ENCODE results near the gene PSMD14. TPM values are rescaled to one million over a fixed set of nuclear protein-coding genes. Genes with fewer than 3 reads are reported as not detected.

Gene PSMD14
- total and polyA plus RNA-seq, 2 of the 8 experiments (the other 6 are each of a cell fraction or from before 2014, with no cell fraction given): 53.9 to 88.7 TPM

DNA sequence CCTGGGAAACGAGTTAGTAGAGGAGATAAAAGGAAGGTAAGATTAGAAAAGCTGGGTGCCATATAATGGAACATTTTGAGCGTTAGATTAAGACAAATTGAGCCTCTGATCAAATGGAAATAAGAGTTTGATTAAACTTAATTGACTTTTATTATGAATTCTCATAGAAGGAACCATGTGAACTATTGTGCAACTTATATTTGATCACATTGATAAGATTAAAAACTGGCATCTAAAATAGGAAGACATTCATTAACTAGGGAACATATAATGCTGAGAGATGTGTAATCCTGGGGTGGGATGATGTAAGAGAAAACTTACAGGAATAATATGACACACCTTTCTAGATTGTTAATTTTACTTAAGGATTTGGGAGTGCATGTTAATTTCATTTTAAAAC, 130.4 kb downstream of the PSMD14 start (continued):
- TF ChIP-seq SIN3A (conservative IDR thresholded peaks at IDR 0.05 in 1 of 2, IDR thresholded peaks at IDR 0.05 in 1 of 2; ENCODE audit: low read depth in 1 of 2, low read length in 2 of 2): no peak

All from H1 (cell line).